ENCODE data around the gene TMEM39A.

Gene TMEM39A

GRCh38 chr3:119436977-119437376, 26.4 kb downstream of the TMEM39A start:
- Histone ChIP-seq H3K9me3 (no peaks in the 10 kb centered on the region), H3K4me1 (no peaks in the 10 kb centered on the region), H3K27ac (no peak overlapping the region), H3K36me3 (peaks cover 70 to 90% (median 77%) of the 10 kb centered on the region in 3 donors), H3K27me3 (no peaks in the 10 kb centered on the region), H3K4me3 (no peak overlapping the region)
- TF ChIP-seq CTCF (IDR thresholded peaks at IDR 0.05): no peak
- intact Hi-C loops (cut with DNase I; ENCODE audit: low total_unique reads): no loop called here
- DNase-seq: no peak

DNA sequence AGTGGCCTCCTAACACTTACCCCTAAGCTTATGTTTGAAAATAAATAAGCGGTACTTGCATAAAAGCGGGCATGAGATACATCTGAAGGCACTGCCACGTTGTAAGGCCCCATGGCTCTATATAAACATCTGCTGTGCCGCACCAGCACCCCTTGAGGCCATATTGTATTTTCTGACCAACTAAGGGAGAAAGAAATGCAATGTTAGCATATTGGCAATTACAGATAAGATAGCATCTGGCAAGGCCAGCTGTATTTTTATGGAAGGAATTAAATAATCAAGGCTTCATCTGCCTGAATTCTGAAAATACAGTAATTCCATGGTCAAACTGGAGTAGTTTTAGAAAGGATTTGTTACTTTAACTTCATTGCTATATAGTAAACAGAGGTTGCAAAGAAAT, 28.7 kb downstream of the TMEM39A start:
- no peak for TF ChIP-seq CTCF (IDR thresholded peaks at IDR 0.05)
- no peak for DNase-seq
- Histone ChIP-seq H3K27me3 (no peaks in the 10 kb centered on the region), H3K36me3 (peaks cover 87 to 94% (median 87%) of the 10 kb centered on the region in 3 donors), H3K4me1 (no peaks in the 10 kb centered on the region), H3K27ac (no peak overlapping the region), H3K9me3 (peaks cover 0 to 2% (median 0%) of the 10 kb centered on the region in 3 donors), H3K4me3 (no peak overlapping the region)
- intact Hi-C loops (cut with DNase I; ENCODE audit: low total_unique reads): no loop called here

DNA sequence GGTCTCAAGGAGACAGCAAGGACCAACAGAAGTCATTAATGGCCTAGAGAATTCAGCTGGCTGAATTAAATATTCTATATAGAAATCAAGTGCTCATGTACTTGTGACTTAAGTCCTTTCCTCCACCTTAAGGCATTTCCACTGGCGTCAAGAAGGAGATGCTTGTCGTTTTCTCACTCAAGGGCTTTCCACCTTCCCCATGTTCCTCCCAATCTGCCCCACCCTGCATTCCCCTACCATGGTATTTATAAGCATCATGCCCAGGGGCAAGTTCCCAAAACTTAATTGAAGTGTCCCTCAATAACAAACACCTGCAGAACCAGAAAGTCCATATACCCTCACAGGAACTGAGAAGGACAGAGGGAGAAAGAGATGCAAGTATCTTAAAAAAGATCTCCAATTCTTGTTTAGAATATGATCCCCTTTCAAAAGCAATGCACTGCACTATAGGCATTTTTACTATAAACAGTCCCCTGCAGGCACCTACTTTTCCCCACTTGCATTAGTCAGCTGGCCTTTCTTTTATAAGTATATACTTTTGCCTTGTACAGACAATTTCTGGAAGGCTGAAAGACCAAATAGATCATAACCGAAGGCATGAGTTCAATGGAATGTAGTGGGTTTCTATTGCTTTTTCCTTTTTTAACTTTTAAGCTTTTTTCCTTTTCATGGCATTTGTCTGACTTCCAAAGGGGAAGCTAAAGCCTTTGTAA, 29.6 kb downstream of the TMEM39A start:
- TF ChIP-seq CTCF (IDR thresholded peaks at IDR 0.05): no peak
- peaks cover under 1 to 12% (median 6%) of the 10 kb centered on the region in 3 donors for H3K9me3 ChIP-seq
- H3K27me3 ChIP-seq: no peaks in the 10 kb centered on the region
- no peak overlapping the region for H3K4me3 ChIP-seq
- peaks cover 95 to 99% (median 97%) of the 10 kb centered on the region in 3 donors for H3K36me3 ChIP-seq
- H3K27ac ChIP-seq: no peak overlapping the region
- H3K4me1 ChIP-seq: no peaks in the 10 kb centered on the region
- intact Hi-C loops (cut with DNase I; ENCODE audit: low total_unique reads): no loop called here
- DNase-seq: no peak

GRCh38 chr3:119428538-119428937, 34.9 kb downstream of the TMEM39A start:
- H3K4me3 ChIP-seq: no peak overlapping the region
- H3K27me3 ChIP-seq: no peaks in the 10 kb centered on the region
- H3K27ac ChIP-seq: no peak overlapping the region
- no peak for TF ChIP-seq CTCF (IDR thresholded peaks at IDR 0.05)
- H3K36me3 ChIP-seq: peaks cover 51 to 65% (median 51%) of the 10 kb centered on the region in 3 donors
- H3K9me3 ChIP-seq: peaks cover 12 to 49% (median 28%) of the 10 kb centered on the region in 3 donors
- no peaks in the 10 kb centered on the region for H3K4me1 ChIP-seq
- intact Hi-C loops (cut with DNase I; ENCODE audit: low total_unique reads): no loop called here
- no peak for DNase-seq

GRCh38 chr3:119427669-119428068, 35.7 kb downstream of the TMEM39A start:
- H3K36me3 ChIP-seq: peaks cover 42 to 57% (median 43%) of the 10 kb centered on the region in 3 donors
- DNase-seq: no peak
- TF ChIP-seq CTCF (IDR thresholded peaks at IDR 0.05): no peak

More at GRCh38 chr3:119427669-119428068, 35.7 kb downstream of the TMEM39A start:
- H3K9me3 ChIP-seq: peaks cover 12 to 49% (median 28%) of the 10 kb centered on the region in 3 donors
- intact Hi-C loops (cut with DNase I; ENCODE audit: low total_unique reads): no loop called here
- no peak overlapping the region for H3K4me3 ChIP-seq
- H3K27ac ChIP-seq: no peak overlapping the region
- H3K4me1 ChIP-seq: no peaks in the 10 kb centered on the region
- no peaks in the 10 kb centered on the region for H3K27me3 ChIP-seq
